Measurements from ENCODE around the gene EIF5A.

Gene EIF5A

GRCh38 chr17:7317161-7317803 is 9.9 kb downstream of the EIF5A start:
- DNase-seq (ENCODE audit: low spot score), result no peak
- no peak for TF ChIP-seq CTCF (IDR thresholded peaks at IDR 0.05; ENCODE audit: borderline replicate concordance, control extremely low read depth, extremely low read depth, insufficient read depth, missing control alignments)
- in situ Hi-C loops (cut with MboI; ENCODE audit: low sequenced_read_pairs, unreplicated experiment), result no loop called here

- no peak for TF ChIP-seq CTCF (IDR thresholded peaks at IDR 0.05; ENCODE audit: borderline replicate concordance, control extremely low read depth, extremely low read depth, insufficient read depth, missing control alignments)
- in situ Hi-C loops (cut with MboI; ENCODE audit: low sequenced_read_pairs, unreplicated experiment), result no loop called here
- DNase-seq (ENCODE audit: low spot score), result no peak
These were observed 10.9 kb downstream of the EIF5A start for GRCh38 chr17:7318121-7318860.

- no peak for TF ChIP-seq CTCF (IDR thresholded peaks at IDR 0.05; ENCODE audit: borderline replicate concordance, control extremely low read depth, extremely low read depth, insufficient read depth, missing control alignments)
- DNase-seq (ENCODE audit: low spot score), result no peak
- in situ Hi-C loops (cut with MboI; ENCODE audit: low sequenced_read_pairs, unreplicated experiment), result no loop called here
These were observed 14.0 kb downstream of the EIF5A start for GRCh38 chr17:7321466-7321865.

GRCh38 chr17:7322520-7323194 is 15.2 kb downstream of the EIF5A start:
- no peak for DNase-seq (ENCODE audit: low spot score)
- in situ Hi-C loops (cut with MboI; ENCODE audit: low sequenced_read_pairs, unreplicated experiment), result no loop called here
- no peak for TF ChIP-seq CTCF (IDR thresholded peaks at IDR 0.05; ENCODE audit: borderline replicate concordance, control extremely low read depth, extremely low read depth, insufficient read depth, missing control alignments)

GRCh38 chr17:7323731-7324437 is 16.5 kb downstream of the EIF5A start:
- TF ChIP-seq CTCF (IDR thresholded peaks at IDR 0.05; ENCODE audit: borderline replicate concordance, control extremely low read depth, extremely low read depth, insufficient read depth, missing control alignments), result peak; percentile 83
- peak; percentile 83 for DNase-seq (ENCODE audit: low spot score)

GRCh38 chr17:7324438-7324779 is 17.0 kb downstream of the EIF5A start:
- DNase-seq (ENCODE audit: low spot score), result no peak
- no peak for TF ChIP-seq CTCF (IDR thresholded peaks at IDR 0.05; ENCODE audit: borderline replicate concordance, control extremely low read depth, extremely low read depth, insufficient read depth, missing control alignments)
- in situ Hi-C loops (cut with MboI; ENCODE audit: low sequenced_read_pairs, unreplicated experiment), result no loop called here

More at GRCh38 chr17:7323731-7324437, 16.5 kb downstream of the EIF5A start:
- in situ Hi-C loops (cut with MboI; ENCODE audit: low sequenced_read_pairs, unreplicated experiment), result no loop called here
